BE2C (cell line): ENCODE results near the gene INPPL1.

Experiments
- DNase-seq: peaks from one replicate; pipeline ENCODE4 v3.0.0-alpha.2; 2020
- H3K27me3 ChIP-seq: fragments of 250-450 bp; sonication (Bioruptor Pico); 2 replicates; pipeline ENCODE4 v1.5.1; 2020; ENCODE audit warnings: mild to moderate bottlenecking
- H3K36me3 ChIP-seq: fragments of 250-450 bp; sonication (Bioruptor Pico); 2 replicates; pipeline ENCODE4 v1.5.1; 2020; ENCODE audit warnings: mild to moderate bottlenecking
- H3K4me1 ChIP-seq: fragments of 250-450 bp; sonication (Bioruptor Pico); 2 replicates; pipeline ENCODE4 v1.5.1; 2020
- H3K4me3 ChIP-seq: 2 replicates; pipeline ENCODE4 v1.5.1; 2011; ENCODE audit warnings: low read depth, low read length
- H3K9me3 ChIP-seq: fragments of 250-450 bp; sonication (Bioruptor Pico); 2 replicates; pipeline ENCODE4 v1.5.1; 2020
- TF ChIP-seq, protein P1 (sequence below): IDR thresholded peaks from 2 replicates; pipeline ENCODE4 v1.5.1; 2012; ENCODE audit warnings: mild to moderate bottlenecking, low read depth, low read length

INPPL1 gene

GRCh38 chr11:72245263-72245816 is 20.8 kb downstream of the INPPL1 start:
- TF ChIP-seq, protein P1, sequence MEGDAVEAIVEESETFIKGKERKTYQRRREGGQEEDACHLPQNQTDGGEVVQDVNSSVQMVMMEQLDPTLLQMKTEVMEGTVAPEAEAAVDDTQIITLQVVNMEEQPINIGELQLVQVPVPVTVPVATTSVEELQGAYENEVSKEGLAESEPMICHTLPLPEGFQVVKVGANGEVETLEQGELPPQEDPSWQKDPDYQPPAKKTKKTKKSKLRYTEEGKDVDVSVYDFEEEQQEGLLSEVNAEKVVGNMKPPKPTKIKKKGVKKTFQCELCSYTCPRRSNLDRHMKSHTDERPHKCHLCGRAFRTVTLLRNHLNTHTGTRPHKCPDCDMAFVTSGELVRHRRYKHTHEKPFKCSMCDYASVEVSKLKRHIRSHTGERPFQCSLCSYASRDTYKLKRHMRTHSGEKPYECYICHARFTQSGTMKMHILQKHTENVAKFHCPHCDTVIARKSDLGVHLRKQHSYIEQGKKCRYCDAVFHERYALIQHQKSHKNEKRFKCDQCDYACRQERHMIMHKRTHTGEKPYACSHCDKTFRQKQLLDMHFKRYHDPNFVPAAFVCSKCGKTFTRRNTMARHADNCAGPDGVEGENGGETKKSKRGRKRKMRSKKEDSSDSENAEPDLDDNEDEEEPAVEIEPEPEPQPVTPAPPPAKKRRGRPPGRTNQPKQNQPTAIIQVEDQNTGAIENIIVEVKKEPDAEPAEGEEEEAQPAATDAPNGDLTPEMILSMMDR, result no peak
- Histone ChIP-seq H3K27me3 (no peaks in the 10 kb centered on the region), H3K4me1 (peaks cover 4% of the 10 kb centered on the region), H3K4me3 (peak overlapping the region; percentile 100), H3K9me3 (no peaks in the 10 kb centered on the region), H3K36me3 (peaks cover 32% of the 10 kb centered on the region)
- no peak for DNase-seq

DNA sequence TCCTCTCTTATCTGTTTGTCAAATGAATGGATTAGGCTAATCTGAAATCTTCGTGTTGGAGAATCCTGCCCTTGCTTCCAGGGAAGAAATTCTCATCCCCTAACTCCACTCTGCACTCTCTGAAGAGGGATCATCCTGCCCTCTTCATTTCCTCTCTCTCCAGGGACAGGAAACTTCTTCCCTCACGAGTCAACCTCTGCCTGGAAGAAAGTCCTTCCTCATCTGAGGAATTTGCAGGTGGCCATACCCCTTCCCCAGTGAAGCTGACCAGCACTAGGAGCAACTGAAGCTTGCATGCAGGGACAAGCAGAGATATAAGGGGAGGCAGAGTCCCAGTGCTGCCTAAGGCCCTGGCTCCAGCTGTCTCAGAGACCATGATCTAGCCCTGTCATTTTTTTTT is 23.0 kb downstream of the INPPL1 start:
- no peaks in the 10 kb centered on the region for H3K27me3 ChIP-seq
- DNase-seq, result no peak
- no peaks in the 10 kb centered on the region for H3K9me3 ChIP-seq
- peaks cover 12% of the 10 kb centered on the region for H3K36me3 ChIP-seq
- H3K4me3 ChIP-seq, result no peak overlapping the region
- H3K4me1 ChIP-seq, result peaks cover 4% of the 10 kb centered on the region
- TF ChIP-seq, protein P1, result no peak

DNA sequence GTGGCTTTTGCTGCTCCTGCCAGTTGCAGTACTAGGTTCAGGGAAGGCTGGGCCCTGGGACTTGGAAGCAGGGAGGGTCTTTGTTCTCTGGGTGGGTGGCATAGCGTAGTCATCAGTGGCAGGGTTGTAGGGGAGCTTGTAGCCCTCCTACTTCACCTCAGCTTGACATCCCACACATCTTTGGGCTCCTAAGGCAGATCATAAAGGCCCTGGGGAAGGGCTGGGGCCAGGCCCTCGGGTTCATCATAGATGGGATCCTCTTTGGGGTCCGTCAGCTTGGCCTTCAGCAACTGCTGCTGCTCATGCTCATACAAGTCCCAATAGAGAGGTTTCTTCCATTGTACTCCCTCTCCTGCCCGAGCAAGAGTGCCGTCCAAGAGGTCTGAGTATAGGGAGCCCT is 25.4 kb downstream of the INPPL1 start:
- no peak for DNase-seq
- Histone ChIP-seq H3K36me3 (no peaks in the 10 kb centered on the region), H3K4me1 (peaks cover 4% of the 10 kb centered on the region), H3K4me3 (no peak overlapping the region), H3K9me3 (no peaks in the 10 kb centered on the region), H3K27me3 (no peaks in the 10 kb centered on the region)
- TF ChIP-seq, protein P1, result no peak

- Histone ChIP-seq H3K36me3 (no peaks in the 10 kb centered on the region), H3K27me3 (no peaks in the 10 kb centered on the region), H3K4me1 (no peaks in the 10 kb centered on the region), H3K4me3 (no peak overlapping the region), H3K9me3 (no peaks in the 10 kb centered on the region)
- TF ChIP-seq, protein P1, result no peak
- DNase-seq, result no peak
These were observed 26.3 kb downstream of the INPPL1 start for GRCh38 chr11:72250661-72251464.

- no peaks in the 10 kb centered on the region for H3K9me3 ChIP-seq
- H3K27me3 ChIP-seq, result no peaks in the 10 kb centered on the region
- H3K36me3 ChIP-seq, result no peaks in the 10 kb centered on the region
- no peak for DNase-seq
- TF ChIP-seq, protein P1, result no peak
- no peak overlapping the region for H3K4me3 ChIP-seq
- no peaks in the 10 kb centered on the region for H3K4me1 ChIP-seq
These were observed 27.0 kb downstream of the INPPL1 start for GRCh38 chr11:72251614-72252013.

GRCh38 chr11:72253392-72253791 is 28.8 kb downstream of the INPPL1 start:
- Histone ChIP-seq H3K4me3 (no peak overlapping the region), H3K27me3 (no peaks in the 10 kb centered on the region), H3K4me1 (no peaks in the 10 kb centered on the region), H3K36me3 (no peaks in the 10 kb centered on the region), H3K9me3 (no peaks in the 10 kb centered on the region)
- no peak for DNase-seq
- TF ChIP-seq, protein P1, result no peak
